Measurements from ENCODE around the gene FAN1.
"Not testable (repeated sequence)": the region's sequence is repeated elsewhere in the genome, so short reads cannot be mapped to it uniquely, and the experiment has no call there.

The FAN1 gene

GRCh38 chr15:30882849-30883433 is 20.8 kb upstream of the FAN1 start:
- H3K4me3 ChIP-seq (ENCODE audit: low read length), result no peak overlapping the region
- no peak for DNase-seq (ENCODE audit: low read depth)
- TF ChIP-seq CTCF (conservative IDR thresholded peaks at IDR 0.05; ENCODE audit: low read length), result no peak

- not testable (repeated sequence) for DNase-seq (ENCODE audit: low read depth); H3K4me3 ChIP-seq (ENCODE audit: low read length)
Measured at GRCh38 chr15:30883666-30884065, 20.0 kb upstream of the FAN1 start.

- peak; percentile 9 for DNase-seq (ENCODE audit: low read depth)
- H3K4me3 ChIP-seq (ENCODE audit: low read length), result no peak overlapping the region
- TF ChIP-seq CTCF (conservative IDR thresholded peaks at IDR 0.05; ENCODE audit: low read length), result no peak
Measured at GRCh38 chr15:30885814-30886213, 17.9 kb upstream of the FAN1 start.

GRCh38 chr15:30889196-30889595 is 14.5 kb upstream of the FAN1 start:
- H3K4me3 ChIP-seq (ENCODE audit: low read length), result no peak overlapping the region
- TF ChIP-seq CTCF (conservative IDR thresholded peaks at IDR 0.05; ENCODE audit: low read length), result no peak
- DNase-seq (ENCODE audit: low read depth), result no peak

GRCh38 chr15:30895461-30896210 is 8.1 kb upstream of the FAN1 start:
- no peak for DNase-seq (ENCODE audit: low read depth)
- TF ChIP-seq CTCF (conservative IDR thresholded peaks at IDR 0.05; ENCODE audit: low read length), result no peak

GRCh38 chr15:30896211-30896606 is 7.5 kb upstream of the FAN1 start:
- no peak overlapping the region for H3K4me3 ChIP-seq (ENCODE audit: low read length)
- DNase-seq (ENCODE audit: low read depth), result no peak
- TF ChIP-seq CTCF (conservative IDR thresholded peaks at IDR 0.05; ENCODE audit: low read length), result no peak

More at GRCh38 chr15:30895461-30896210, 8.1 kb upstream of the FAN1 start:
- H3K4me3 ChIP-seq (ENCODE audit: low read length), result no peak overlapping the region

- H3K4me3 ChIP-seq (ENCODE audit: low read length), result no peak overlapping the region
- no peak for DNase-seq (ENCODE audit: low read depth)
- no peak for TF ChIP-seq CTCF (conservative IDR thresholded peaks at IDR 0.05; ENCODE audit: low read length)
Measured at GRCh38 chr15:30901889-30902288, 1.8 kb upstream of the FAN1 start.
